GM23338 (cell line): ENCODE results near the gene USP3. TPM values are rescaled to one million over a fixed set of nuclear protein-coding genes. Genes with fewer than 3 reads are reported as not detected.

Experiments
- ATAC-seq: fragments of 200-7000 bp; cut with Tn5 transposase; 3 replicates; pipeline ENCODE4 v1.9.1; 2020
- DNase-seq: peaks from one replicate; pipeline ENCODE4 v3.0.0-alpha.2; 2015; ENCODE audit warnings: low spot score
- H2AFZ ChIP-seq: fragments of 200-600 bp; sonication (generic); 2 replicates; pipeline ENCODE4 v1.8.0; 2016; ENCODE audit warnings: antibody characterized with exemption, mild to moderate bottlenecking, moderate library complexity
- H3F3A ChIP-seq: fragments of 200-600 bp; sonication (generic); replicated peaks from 2 replicates; pipeline ENCODE4 v1.8.0; 2017; ENCODE audit warnings: antibody characterized with exemption, mixed run types, low read depth
- H3K27ac ChIP-seq: fragments of 200-600 bp; sonication (generic); 2 replicates; pipeline ENCODE4 v1.6.1; 2016; ENCODE audit warnings: low read depth
- H3K27me3 ChIP-seq: fragments of 200-600 bp; sonication (generic); 2 replicates; pipeline ENCODE4 v1.8.0; 2016; ENCODE audit warnings: mild to moderate bottlenecking, mixed run types, moderate library complexity; ENCODE audit not compliant: insufficient read depth
- H3K36me3 ChIP-seq: fragments of 200-600 bp; sonication (generic); 2 replicates; pipeline ENCODE4 v1.8.0; 2016; ENCODE audit warnings: mild to moderate bottlenecking; ENCODE audit not compliant: insufficient read depth
- H3K4me1 ChIP-seq: fragments of 200-600 bp; sonication (generic); 2 replicates; pipeline ENCODE4 v1.8.0; 2016; ENCODE audit warnings: mild to moderate bottlenecking, moderate library complexity; ENCODE audit not compliant: insufficient read depth
- H3K4me2 ChIP-seq: fragments of 200-600 bp; sonication (generic); 2 replicates; pipeline ENCODE4 v1.7.1; 2017; ENCODE audit warnings: mixed run types
- H3K4me3 ChIP-seq: fragments of 200-600 bp; sonication (generic); 2 replicates; pipeline ENCODE4 v1.6.1; 2016; ENCODE audit warnings: mixed run types
- H3K79me2 ChIP-seq: fragments of 200-600 bp; sonication (generic); replicated peaks from 2 replicates; pipeline ENCODE4 v1.8.0; 2017; ENCODE audit warnings: mild to moderate bottlenecking; ENCODE audit not compliant: insufficient read depth
- H3K9me2 ChIP-seq: fragments of 200-600 bp; sonication (generic); 2 replicates; pipeline ENCODE4 v1.8.0; 2017; ENCODE audit not compliant: insufficient read depth
- H4K20me1 ChIP-seq: fragments of 200-600 bp; sonication (generic); replicated peaks from 2 replicates; pipeline ENCODE4 v1.8.0; 2017; ENCODE audit warnings: mild to moderate bottlenecking; ENCODE audit not compliant: insufficient read depth
- H3K27ac Mint-ChIP-seq: 2 replicates; pipeline ENCODE4 v1.8.0; 2020; ENCODE audit warnings: inconsistent platforms, mild to moderate bottlenecking, moderate library complexity, mixed read lengths
- H3K27me3 Mint-ChIP-seq: 3 replicates; pipeline ENCODE4 v1.8.0; 2022; ENCODE audit warnings: low read depth, mild to moderate bottlenecking, moderate library complexity, mixed read lengths, inconsistent platforms; ENCODE audit not compliant: insufficient read depth, poor library complexity
- H3K36me3 Mint-ChIP-seq: 3 replicates; pipeline ENCODE4 v1.8.0; 2021; ENCODE audit warnings: low read depth, mild to moderate bottlenecking, inconsistent platforms, moderate library complexity, mixed read lengths
- H3K4me1 Mint-ChIP-seq: 3 replicates; pipeline ENCODE4 v1.8.0; 2020; ENCODE audit warnings: mild to moderate bottlenecking, inconsistent platforms, mixed read lengths
- H3K4me3 Mint-ChIP-seq: 3 replicates; pipeline ENCODE4 v1.8.0; 2021; ENCODE audit warnings: moderate library complexity, mild to moderate bottlenecking, inconsistent platforms, mixed read lengths
- H3K9me3 Mint-ChIP-seq: 3 replicates; pipeline ENCODE4 v1.8.0; 2020; ENCODE audit warnings: moderate library complexity, mild to moderate bottlenecking, inconsistent platforms, mixed read lengths
- CREB1 ChIP-seq: fragments of 250-450 bp; sonication (Bioruptor Pico); IDR thresholded peaks from 2 replicates; pipeline ENCODE4 v1.5.0; 2020; ENCODE audit warnings: low read depth, mild to moderate bottlenecking, moderate library complexity
- CTCF ChIP-seq, 2 experiments: fragments of 200-600 bp in 1 of 2; sonication (generic) in 1 of 2; conservative IDR thresholded peaks; 2 replicates each; pipeline versions ENCODE4 v1.5.1 to v1.6.1; 2016 to 2017; ENCODE audit warnings: antibody characterized with exemption in 2 of 2, low read depth in 2 of 2, mild to moderate bottlenecking in 2 of 2, moderate library complexity in 1 of 2
- ETS1 ChIP-seq: IDR thresholded peaks from 2 replicates; pipeline ENCODE4 v1.6.1; 2016; ENCODE audit warnings: antibody characterized with exemption
- EZH2 ChIP-seq: fragments of 200-600 bp; sonication (generic); IDR thresholded peaks from one replicate; pipeline ENCODE4 v1.8.0; 2017; ENCODE audit warnings: antibody characterized with exemption, mild to moderate bottlenecking, low read depth; ENCODE audit not compliant: unreplicated experiment
- EZH2phosphoT487 ChIP-seq: fragments of 200-600 bp; sonication (generic); IDR thresholded peaks from one replicate; pipeline ENCODE4 v1.8.1; 2018; ENCODE audit warnings: antibody characterized with exemption; ENCODE audit not compliant: unreplicated experiment
- JUNB ChIP-seq: IDR thresholded peaks from one replicate; pipeline ENCODE4 v1.6.1; 2016; ENCODE audit warnings: antibody characterized with exemption; ENCODE audit not compliant: unreplicated experiment
- NANOG ChIP-seq: IDR thresholded peaks from 2 replicates; pipeline ENCODE4 v1.6.1; 2016; ENCODE audit warnings: antibody characterized with exemption, borderline replicate concordance
- POLR2AphosphoS5 ChIP-seq: IDR thresholded peaks from 2 replicates; pipeline ENCODE4 v1.6.1; 2016; ENCODE audit warnings: antibody characterized with exemption, low read depth
- REST ChIP-seq: IDR thresholded peaks from one replicate; pipeline ENCODE4 v1.6.1; 2018; ENCODE audit warnings: antibody characterized with exemption; ENCODE audit not compliant: unreplicated experiment
- STAT1 ChIP-seq: IDR thresholded peaks from one replicate; pipeline ENCODE4 v1.6.1; 2016; ENCODE audit warnings: antibody characterized with exemption; ENCODE audit not compliant: unreplicated experiment
- ZNF114 ChIP-seq: fragments of 250-450 bp; sonication (Bioruptor Pico); IDR thresholded peaks from 2 replicates; pipeline ENCODE4 v1.5.0; 2020; ENCODE audit warnings: mild to moderate bottlenecking, moderate library complexity
- ZNF331 ChIP-seq: fragments of 250-450 bp; sonication (Bioruptor Pico); IDR thresholded peaks from 2 replicates; pipeline ENCODE4 v1.5.0; 2020; ENCODE audit warnings: low read depth, mild to moderate bottlenecking, moderate library complexity
- polyA plus RNA-seq: library from polyadenylated mRNA; unstranded; fragments of >200 nt; fragmentation: Nextera tagmentation; extraction: Ambion mirVana; gene quantifications from 2 replicates; pipeline ENCODE4 v1.2.1, GENCODE V29; 2016
- total RNA-seq: library from RNA; depleted of rRNA; stranded (reverse); fragments of >200 nt; shearing (Covaris generic); gene quantifications from 2 replicates; pipeline ENCODE4 v1.2.3, GENCODE V29; 2014
- TF ChIP-seq, protein P1 (sequence below): fragments of 250-450 bp; sonication (Bioruptor Pico); IDR thresholded peaks from 2 replicates; pipeline ENCODE4 v1.5.0; 2020; ENCODE audit warnings: mild to moderate bottlenecking, moderate library complexity

USP3 gene
- total and polyA plus RNA-seq, 2 experiments from 2014 or later = 9.7 to 9.9 TPM

GRCh38 chr15:63573533-63573932 is 69.1 kb downstream of the USP3 start:
- Mint-ChIP-seq H3K27me3 (no peaks in the 10 kb centered on the region), H3K27ac (no peak overlapping the region), H3K4me1 (no peaks in the 10 kb centered on the region), H3K4me3 (no peak overlapping the region), H3K9me3 (no peaks in the 10 kb centered on the region), H3K36me3 (no peaks in the 10 kb centered on the region)
- no peaks in the 10 kb centered on the region for H3K36me3 ChIP-seq
- no peak for DNase-seq
- H3K27ac ChIP-seq = no peak overlapping the region
- TF ChIP-seq CREB1 (CRISPR knock-in tag) (no peak), NANOG (no peak), EZH2 (no peak), ZNF331 (CRISPR knock-in tag) (no peak), STAT1 (no peak), POLR2AphosphoS5 (no peak), JUNB (no peak), CTCF (conservative IDR thresholded peaks at IDR 0.05; ENCODE audit: low read depth in 2 of 2) (no peak), ETS1 (no peak), REST (no peak), ZNF114 (CRISPR knock-in tag) (no peak), EZH2phosphoT487 (no peak)
- TF ChIP-seq, protein P1, sequence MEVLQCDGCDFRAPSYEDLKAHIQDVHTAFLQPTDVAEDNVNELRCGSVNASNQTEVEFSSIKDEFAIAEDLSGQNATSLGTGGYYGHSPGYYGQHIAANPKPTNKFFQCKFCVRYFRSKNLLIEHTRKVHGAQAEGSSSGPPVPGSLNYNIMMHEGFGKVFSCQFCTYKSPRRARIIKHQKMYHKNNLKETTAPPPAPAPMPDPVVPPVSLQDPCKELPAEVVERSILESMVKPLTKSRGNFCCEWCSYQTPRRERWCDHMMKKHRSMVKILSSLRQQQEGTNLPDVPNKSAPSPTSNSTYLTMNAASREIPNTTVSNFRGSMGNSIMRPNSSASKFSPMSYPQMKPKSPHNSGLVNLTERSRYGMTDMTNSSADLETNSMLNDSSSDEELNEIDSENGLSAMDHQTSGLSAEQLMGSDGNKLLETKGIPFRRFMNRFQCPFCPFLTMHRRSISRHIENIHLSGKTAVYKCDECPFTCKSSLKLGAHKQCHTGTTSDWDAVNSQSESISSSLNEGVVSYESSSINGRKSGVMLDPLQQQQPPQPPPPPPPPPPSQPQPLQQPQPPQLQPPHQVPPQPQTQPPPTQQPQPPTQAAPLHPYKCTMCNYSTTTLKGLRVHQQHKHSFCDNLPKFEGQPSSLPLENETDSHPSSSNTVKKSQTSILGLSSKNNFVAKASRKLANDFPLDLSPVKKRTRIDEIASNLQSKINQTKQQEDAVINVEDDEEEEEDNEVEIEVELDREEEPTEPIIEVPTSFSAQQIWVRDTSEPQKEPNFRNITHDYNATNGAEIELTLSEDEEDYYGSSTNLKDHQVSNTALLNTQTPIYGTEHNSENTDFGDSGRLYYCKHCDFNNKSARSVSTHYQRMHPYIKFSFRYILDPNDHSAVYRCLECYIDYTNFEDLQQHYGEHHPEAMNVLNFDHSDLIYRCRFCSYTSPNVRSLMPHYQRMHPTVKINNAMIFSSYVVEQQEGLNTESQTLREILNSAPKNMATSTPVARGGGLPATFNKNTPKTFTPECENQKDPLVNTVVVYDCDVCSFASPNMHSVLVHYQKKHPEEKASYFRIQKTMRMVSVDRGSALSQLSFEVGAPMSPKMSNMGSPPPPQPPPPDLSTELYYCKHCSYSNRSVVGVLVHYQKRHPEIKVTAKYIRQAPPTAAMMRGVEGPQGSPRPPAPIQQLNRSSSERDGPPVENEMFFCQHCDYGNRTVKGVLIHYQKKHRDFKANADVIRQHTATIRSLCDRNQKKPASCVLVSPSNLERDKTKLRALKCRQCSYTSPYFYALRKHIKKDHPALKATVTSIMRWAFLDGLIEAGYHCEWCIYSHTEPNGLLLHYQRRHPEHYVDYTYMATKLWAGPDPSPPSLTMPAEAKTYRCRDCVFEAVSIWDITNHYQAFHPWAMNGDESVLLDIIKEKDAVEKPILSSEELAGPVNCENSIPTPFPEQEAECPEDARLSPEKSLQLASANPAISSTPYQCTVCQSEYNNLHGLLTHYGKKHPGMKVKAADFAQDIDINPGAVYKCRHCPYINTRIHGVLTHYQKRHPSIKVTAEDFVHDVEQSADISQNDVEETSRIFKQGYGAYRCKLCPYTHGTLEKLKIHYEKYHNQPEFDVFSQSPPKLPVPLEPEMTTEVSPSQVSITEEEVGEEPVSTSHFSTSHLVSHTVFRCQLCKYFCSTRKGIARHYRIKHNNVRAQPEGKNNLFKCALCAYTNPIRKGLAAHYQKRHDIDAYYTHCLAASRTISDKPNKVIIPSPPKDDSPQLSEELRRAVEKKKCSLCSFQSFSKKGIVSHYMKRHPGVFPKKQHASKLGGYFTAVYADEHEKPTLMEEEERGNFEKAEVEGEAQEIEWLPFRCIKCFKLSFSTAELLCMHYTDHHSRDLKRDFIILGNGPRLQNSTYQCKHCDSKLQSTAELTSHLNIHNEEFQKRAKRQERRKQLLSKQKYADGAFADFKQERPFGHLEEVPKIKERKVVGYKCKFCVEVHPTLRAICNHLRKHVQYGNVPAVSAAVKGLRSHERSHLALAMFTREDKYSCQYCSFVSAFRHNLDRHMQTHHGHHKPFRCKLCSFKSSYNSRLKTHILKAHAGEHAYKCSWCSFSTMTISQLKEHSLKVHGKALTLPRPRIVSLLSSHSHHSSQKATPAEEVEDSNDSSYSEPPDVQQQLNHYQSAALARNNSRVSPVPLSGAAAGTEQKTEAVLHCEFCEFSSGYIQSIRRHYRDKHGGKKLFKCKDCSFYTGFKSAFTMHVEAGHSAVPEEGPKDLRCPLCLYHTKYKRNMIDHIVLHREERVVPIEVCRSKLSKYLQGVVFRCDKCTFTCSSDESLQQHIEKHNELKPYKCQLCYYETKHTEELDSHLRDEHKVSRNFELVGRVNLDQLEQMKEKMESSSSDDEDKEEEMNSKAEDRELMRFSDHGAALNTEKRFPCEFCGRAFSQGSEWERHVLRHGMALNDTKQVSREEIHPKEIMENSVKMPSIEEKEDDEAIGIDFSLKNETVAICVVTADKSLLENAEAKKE (CRISPR knock-in tag) = no peak
- H3K79me2 ChIP-seq = no peaks in the 10 kb centered on the region
- H3K27me3 ChIP-seq = no peaks in the 10 kb centered on the region
- no peak overlapping the region for H3K4me2 ChIP-seq
- no peaks in the 10 kb centered on the region for H3F3A ChIP-seq
- no peak overlapping the region for H3K4me3 ChIP-seq
- no peak for ATAC-seq
- no peaks in the 10 kb centered on the region for H3K9me2 ChIP-seq
- 0 out of 2 replicates have a peak, but pooled peaks cover 3% of the 10 kb centered on the region for H4K20me1 ChIP-seq
- no peak overlapping the region for H2AFZ ChIP-seq
- H3K4me1 ChIP-seq = no peaks in the 10 kb centered on the region
